DMS53 (cell line): ENCODE data around the gene TAF11L10.
"Not testable (repeated sequence)": the region's sequence is repeated elsewhere in the genome, so short reads cannot be mapped to it uniquely, and the experiment has no call there.

Source experiments
- DNase-seq: peaks from one replicate; lab custom pipeline; 2025; lab: John Stamatoyannopoulos, UW

Gene TAF11L10

DNA sequence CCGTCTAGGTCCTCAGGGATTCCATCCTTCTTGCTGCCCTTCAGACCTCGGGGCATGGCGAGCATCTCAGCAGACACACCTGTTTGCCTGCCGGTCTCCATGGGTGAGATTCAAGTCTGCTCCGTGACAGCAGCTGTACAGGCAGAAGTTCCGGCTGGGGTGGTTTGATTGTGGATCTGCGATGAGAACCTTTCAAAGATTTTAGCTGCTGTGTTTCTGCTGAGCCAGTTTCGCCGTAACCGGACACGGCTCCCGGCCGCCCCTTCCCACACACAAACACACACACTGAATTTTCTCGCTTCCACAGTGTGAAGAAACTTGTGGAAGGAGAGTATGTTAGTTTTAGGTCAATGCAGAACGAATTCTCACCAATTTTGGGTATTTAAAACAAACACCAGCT is at the start of gene TAF11L10:
Gene TAF11L10 (minus strand): TSS at position 101 of the 400 bp plus-strand sequence.
- DNase-seq: not testable (repeated sequence)

DNA sequence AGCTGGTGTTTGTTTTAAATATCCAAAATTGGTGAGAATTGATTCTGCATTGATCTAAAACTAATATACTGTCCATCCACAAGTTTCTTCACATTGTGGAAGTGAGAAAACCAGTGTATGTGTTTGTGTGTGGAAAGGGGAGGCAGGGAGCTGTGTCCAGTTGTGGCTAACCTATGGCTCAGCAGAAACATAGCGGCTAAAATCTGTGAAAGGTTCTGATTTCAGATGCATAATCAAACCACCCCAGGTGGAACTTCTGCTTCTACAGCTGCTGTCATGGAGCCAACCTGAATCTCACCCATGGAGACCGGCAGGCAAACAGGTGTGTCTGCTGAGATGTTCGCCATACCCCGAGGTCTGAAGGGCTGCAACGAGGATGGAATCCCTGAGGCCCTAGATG is 36.5 kb upstream of the TAF11L10 start, which contains the start of gene TAF11L14:
Gene TAF11L14 (plus strand): TSS at position 301 of the 400 bp plus-strand sequence.
- DNase-seq: no peak

DNA sequence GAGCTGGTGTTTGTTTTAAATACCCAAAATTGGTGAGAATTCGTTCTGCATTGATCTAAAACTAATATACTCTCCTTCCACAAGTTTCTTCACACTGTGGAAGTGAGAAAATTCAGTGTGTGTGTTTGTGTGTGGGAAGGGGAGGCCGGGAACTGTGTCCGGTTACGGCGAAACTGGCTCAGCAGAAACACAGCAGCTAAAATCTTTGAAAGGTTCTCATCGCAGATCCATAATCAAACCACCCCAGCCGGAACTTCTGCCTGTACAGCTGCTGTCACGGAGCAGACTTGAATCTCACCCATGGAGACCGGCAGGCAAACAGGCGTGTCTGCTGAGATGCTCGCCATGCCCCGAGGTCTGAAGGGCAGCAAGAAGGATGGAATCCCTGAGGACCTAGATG is 34.2 kb upstream of the TAF11L10 start, which contains the start of gene TAF11L13:
Gene TAF11L13 (plus strand): TSS at position 301 of the 400 bp plus-strand sequence.
- not testable (repeated sequence) for DNase-seq

DNA sequence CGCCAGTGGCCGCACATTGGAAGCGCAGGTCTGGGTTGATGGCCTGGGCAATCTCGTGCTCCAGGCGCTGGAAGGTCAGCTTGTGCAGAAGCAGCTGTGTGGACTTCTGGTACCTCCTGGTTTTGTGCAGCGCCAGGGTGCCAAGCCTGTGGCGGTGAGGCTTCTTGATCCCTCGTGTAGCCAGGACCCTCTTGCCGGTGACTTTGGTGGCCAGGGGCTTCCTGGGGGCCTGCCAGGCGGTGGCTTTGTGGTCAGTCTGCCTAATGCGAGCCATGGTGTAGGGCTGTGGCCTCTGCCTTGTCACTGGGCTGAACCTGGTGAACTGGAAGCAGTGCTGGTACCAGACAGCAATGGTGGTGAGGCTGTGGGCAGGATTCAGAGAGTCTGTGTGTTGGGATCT is 28.1 kb upstream of the TAF11L10 start:
- no peak for DNase-seq

DNA sequence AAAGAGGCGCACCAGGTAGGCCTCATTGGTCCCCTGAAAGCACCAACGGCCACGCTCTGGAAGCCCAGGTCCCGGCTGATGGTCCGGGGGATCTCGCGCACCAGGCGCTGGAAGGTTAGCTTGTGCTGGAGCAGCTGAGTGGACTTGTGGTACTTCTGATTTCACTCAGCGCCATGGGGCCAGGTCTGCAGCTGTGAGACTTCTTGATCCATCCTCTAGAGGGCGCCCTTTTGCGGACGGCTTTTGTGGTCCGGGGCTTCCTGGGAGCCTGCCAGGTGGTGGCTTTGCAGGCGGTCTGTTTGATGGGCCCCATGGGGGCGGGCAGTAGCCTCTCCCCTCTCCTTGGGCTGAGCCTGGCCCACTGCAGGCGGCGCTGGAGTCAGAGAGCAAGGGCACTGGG is 23.0 kb upstream of the TAF11L10 start:
- DNase-seq: no peak

DNA sequence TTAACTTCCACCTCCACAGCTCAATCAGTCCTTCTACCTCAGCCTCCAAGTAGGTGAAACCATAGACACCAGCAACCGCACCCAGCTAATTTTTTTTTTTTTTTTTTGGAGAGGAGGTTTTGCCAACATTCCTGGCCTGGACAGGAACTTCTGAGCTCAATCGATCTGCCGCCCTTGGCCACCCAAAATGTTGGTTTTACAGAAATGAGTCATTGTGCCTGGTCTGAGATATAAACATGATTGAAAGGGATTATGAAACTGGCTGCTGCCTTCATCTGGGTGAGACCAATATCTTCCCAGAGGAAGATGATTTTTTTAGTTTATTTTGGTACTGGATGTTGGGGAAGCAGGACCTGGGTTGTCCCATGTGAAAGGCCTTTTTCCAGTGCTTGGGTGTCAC is 21.7 kb upstream of the TAF11L10 start:
- DNase-seq: no peak

DNA sequence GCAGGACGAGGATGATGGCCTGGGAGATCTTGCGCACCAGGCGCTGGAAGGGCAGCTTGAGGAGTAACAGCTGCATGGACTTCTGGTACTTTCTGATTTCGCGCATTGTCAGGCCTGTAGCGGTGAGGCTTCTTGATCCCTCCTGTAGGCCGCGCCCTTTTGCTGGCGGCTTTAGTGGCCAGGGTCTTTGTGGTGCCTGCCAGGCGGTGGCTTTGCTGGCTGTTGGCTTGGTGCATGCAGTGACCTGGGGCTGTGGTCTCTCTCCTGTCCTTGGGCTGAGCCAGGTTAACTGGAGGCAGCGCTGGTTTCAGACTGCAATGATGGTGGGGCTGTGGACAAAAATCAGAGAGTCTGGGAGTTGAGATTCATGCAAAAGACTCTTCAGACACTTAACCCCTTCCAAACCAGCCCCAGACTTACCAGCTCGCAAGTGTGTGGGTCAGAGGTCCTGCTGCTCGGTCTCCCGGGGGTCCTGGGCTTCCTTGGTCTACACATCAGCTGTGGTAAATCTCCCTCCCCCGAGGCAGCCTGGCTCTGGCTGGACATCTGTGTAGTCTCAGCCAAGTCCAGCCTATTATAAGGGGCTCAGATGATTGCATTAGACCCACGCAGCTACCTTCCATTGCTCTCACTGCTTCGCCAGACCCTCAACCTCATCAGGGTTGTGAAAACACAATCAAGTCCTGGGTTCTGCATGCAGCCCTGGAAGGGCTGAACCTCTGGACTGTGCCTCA is 17.4 kb upstream of the TAF11L10 start:
- DNase-seq: no peak

DNA sequence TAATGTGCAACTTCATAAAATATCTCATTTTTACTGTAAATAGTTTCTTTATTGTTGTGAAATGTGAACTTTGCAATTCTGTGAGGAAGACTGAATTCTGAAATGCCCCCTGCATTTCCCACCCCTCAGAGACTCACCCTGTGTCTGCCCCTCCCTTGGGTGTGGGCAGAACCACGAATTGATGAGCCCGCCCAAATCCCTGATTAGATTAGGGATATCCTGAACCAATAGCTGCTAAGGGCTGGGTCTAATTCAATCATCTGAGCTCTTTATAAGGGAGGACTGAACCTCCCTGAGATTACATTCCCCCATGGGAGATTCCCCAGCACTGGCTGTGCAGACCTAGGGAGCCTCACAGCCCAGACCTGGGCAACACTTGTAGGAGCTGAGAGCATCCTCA is 12.5 kb upstream of the TAF11L10 start, which contains the start of gene TAF11L12:
Gene TAF11L12 (plus strand): TSS at position 301 of the 400 bp plus-strand sequence.
- DNase-seq: not testable (repeated sequence)

DNA sequence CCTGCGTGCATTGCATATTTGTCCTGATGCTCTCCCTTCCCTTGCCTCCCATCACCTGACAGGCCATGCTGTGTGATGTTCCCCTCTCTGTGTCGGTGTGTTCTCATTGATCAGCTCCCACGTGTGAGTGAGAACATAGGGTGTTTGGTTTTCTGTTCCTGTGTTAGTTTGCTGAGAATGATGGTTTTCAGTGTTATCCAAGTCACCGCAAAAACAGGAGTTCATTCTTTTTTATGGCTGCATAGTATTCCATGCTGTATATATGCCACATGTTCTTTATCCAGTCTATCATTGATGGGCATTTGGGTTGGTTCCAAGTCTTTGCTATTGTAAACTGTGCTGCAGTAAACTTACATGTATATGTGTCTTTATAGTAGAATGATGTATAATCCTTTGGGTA is 9.8 kb upstream of the TAF11L10 start:
- DNase-seq: not testable (repeated sequence)

DNA sequence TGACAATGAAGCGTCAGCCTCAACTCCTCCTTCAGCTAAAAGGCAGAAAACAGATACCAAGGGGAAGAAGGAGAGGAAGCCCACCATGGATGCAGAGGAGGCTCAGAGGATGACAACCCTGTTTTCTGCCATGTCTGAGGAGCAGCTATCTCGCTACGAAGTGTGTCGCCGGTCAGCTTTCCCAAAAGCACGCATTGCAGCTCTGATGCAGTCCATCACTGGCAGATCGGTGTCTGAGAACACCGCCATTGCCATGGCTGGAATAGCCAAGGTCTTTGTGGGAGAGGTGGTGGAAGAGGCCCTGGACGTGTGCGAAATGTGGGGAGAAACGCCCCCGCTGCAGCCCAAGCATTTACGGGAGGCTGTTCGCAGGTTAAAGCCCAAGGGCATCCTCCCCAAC is 7.3 kb upstream of the TAF11L10 start:
- DNase-seq: no peak

DNA sequence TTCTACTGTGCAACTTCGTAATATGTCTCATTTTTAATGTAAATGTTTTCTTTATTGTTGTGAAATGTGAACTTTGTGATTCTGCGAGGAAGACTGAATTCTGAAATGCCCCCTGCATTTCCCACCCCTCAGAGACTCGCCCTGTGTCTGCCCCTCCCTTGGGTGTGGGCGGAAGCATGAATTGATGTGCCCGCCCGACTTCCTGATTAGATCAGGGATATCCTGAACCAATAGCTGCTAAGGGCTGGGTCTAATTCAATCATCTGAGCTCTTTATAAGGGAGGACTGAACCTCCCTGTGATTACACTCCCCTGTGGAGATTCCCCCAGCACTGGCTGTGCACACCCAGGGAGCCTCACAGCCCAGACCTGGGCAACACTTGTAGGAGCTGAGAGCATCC is 6.3 kb upstream of the TAF11L10 start, which contains the start of gene TAF11L11:
Gene TAF11L11 (plus strand): TSS at position 304 of the 400 bp plus-strand sequence.
- DNase-seq: not testable (repeated sequence)

DNA sequence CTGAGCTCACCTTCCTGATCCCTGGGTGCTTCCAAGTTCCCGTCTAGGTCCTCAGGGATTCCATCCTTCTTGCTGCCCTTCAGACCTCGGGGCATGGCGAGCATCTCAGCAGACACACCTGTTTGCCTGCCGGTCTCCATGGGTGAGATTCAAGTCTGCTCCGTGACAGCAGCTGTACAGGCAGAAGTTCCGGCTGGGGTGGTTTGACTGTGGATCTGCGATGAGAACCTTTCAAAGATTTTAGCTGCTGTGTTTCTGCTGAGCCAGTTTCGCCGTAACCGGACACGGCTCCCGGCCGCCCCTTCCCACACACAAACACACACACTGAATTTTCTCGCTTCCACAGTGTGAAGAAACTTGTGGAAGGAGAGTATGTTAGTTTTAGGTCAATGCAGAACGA is 3.4 kb downstream of the TAF11L10 start, which contains the start of gene TAF11L9:
Gene TAF11L9 (minus strand): TSS at position 140 of the 400 bp plus-strand sequence.
- not testable (repeated sequence) for DNase-seq

DNA sequence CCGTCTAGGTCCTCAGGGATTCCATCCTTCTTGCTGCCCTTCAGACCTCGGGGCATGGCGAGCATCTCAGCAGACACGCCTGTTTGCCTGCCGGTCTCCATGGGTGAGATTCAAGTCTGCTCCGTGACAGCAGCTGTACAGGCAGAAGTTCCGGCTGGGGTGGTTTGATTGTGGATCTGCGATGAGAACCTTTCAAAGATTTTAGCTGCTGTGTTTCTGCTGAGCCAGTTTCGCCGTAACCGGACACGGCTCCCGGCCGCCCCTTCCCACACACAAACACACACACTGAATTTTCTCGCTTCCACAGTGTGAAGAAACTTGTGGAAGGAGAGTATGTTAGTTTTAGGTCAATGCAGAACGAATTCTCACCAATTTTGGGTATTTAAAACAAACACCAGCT is 6.8 kb downstream of the TAF11L10 start, which contains the start of gene TAF11L8:
Gene TAF11L8 (minus strand): TSS at position 101 of the 400 bp plus-strand sequence.
- DNase-seq: not testable (repeated sequence)

DNA sequence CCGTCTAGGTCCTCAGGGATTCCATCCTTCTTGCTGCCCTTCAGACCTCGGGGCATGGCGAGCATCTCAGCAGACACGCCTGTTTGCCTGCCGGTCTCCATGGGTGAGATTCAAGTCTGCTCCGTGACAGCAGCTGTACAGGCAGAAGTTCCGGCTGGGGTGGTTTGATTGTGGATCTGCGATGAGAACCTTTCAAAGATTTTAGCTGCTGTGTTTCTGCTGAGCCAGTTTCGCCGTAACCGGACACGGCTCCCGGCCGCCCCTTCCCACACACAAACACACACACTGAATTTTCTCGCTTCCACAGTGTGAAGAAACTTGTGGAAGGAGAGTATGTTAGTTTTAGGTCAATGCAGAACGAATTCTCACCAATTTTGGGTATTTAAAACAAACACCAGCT is 12.0 kb downstream of the TAF11L10 start, which contains the start of gene TAF11L7:
Gene TAF11L7 (minus strand): TSS at position 101 of the 400 bp plus-strand sequence.
- DNase-seq: not testable (repeated sequence)
